ENCODE results near the gene MCM7.

GRCh38 chr7:100075418-100075817, 25.8 kb downstream of the MCM7 start:
- TF ChIP-seq CTCF (IDR thresholded peaks at IDR 0.05) (no peak), POLR2A (IDR thresholded peaks at IDR 0.05) (no peak)

Data from thyroid gland (tissue), 4 donors.